Activated CD8-positive, alpha-beta memory T cell treated with anti-CD3 and anti-CD28 coated beads for 24 hours (primary cell): ENCODE measurements around the gene DOCK9.
"Not testable (repeated sequence)": the region's sequence is repeated elsewhere in the genome, so short reads cannot be mapped to it uniquely, and the experiment has no call there.

ENCODE experiments used
- DNase-seq: peaks from one replicate; pipeline ENCODE4 v3.0.0-alpha.2; 2020

DOCK9 gene

GRCh38 chr13:98913741-98914140 is 64.1 kb downstream of the DOCK9 start:
- DNase-seq, result no peak

GRCh38 chr13:98912846-98913245 is 65.0 kb downstream of the DOCK9 start:
- no peak for DNase-seq

GRCh38 chr13:98910501-98910951 is 67.3 kb downstream of the DOCK9 start:
- DNase-seq, result no peak

- DNase-seq, result no peak
These were observed 68.8 kb downstream of the DOCK9 start for GRCh38 chr13:98909016-98909415.

- no peak for DNase-seq
These were observed 70.9 kb downstream of the DOCK9 start for GRCh38 chr13:98906746-98907502.

- DNase-seq, result no peak
These were observed 72.7 kb downstream of the DOCK9 start for GRCh38 chr13:98905199-98905598.

GRCh38 chr13:98900442-98900841 is 77.4 kb downstream of the DOCK9 start:
- no peak for DNase-seq

GRCh38 chr13:98897706-98898105 is 80.2 kb downstream of the DOCK9 start:
- DNase-seq, result no peak

- no peak for DNase-seq
These were observed 81.1 kb downstream of the DOCK9 start for GRCh38 chr13:98896868-98897144.

GRCh38 chr13:98896083-98896867 is 81.6 kb downstream of the DOCK9 start:
- no peak for DNase-seq

- not testable (repeated sequence) for DNase-seq
These were observed 83.0 kb downstream of the DOCK9 start for GRCh38 chr13:98894814-98895213.

- no peak for DNase-seq
These were observed 84.5 kb downstream of the DOCK9 start for GRCh38 chr13:98893371-98893770.

GRCh38 chr13:98892821-98893220 is 85.0 kb downstream of the DOCK9 start:
- DNase-seq, result no peak

- DNase-seq, result no peak
These were observed 85.8 kb downstream of the DOCK9 start for GRCh38 chr13:98892077-98892476.

GRCh38 chr13:98890925-98891324 is 86.9 kb downstream of the DOCK9 start:
- no peak for DNase-seq

- no peak for DNase-seq
These were observed 87.7 kb downstream of the DOCK9 start for GRCh38 chr13:98890186-98890585.

- no peak for DNase-seq
These were observed 88.3 kb downstream of the DOCK9 start for GRCh38 chr13:98889419-98890085.

GRCh38 chr13:98888890-98889279 is 89.0 kb downstream of the DOCK9 start:
- DNase-seq, result no peak

GRCh38 chr13:98888222-98888889 is 89.5 kb downstream of the DOCK9 start:
- DNase-seq, result no peak

GRCh38 chr13:98886587-98887230 is 91.2 kb downstream of the DOCK9 start:
- no peak for DNase-seq

- no peak for DNase-seq
These were observed 92.3 kb downstream of the DOCK9 start for GRCh38 chr13:98885600-98885999.

- DNase-seq, result no peak
These were observed 93.9 kb downstream of the DOCK9 start for GRCh38 chr13:98883998-98884397.

GRCh38 chr13:98881390-98881789 is 96.5 kb downstream of the DOCK9 start:
- no peak for DNase-seq
